ENCODE results near the gene SAMD3.
"Not testable (repeated sequence)": the region's sequence is repeated elsewhere in the genome, so short reads cannot be mapped to it uniquely, and the experiment has no call there.

The SAMD3 gene

GRCh38 chr6:130202782-130203181 is 20.0 kb downstream of the SAMD3 start:
- ChIA-PET POLR2A (no interaction called here), CTCF (no interaction called here)
- no peak for DNase-seq (ENCODE audit: low read depth, low spot score)
- TF ChIP-seq CTCF (IDR thresholded peaks at IDR 0.05; ENCODE audit: insufficient read depth, low read length, missing control alignments) = no peak
- no peak overlapping the region for H3K4me3 ChIP-seq (ENCODE audit: low read depth, low read length)

- no peak overlapping the region for H3K4me3 ChIP-seq (ENCODE audit: low read depth, low read length)
- TF ChIP-seq CTCF (IDR thresholded peaks at IDR 0.05; ENCODE audit: insufficient read depth, low read length, missing control alignments) = no peak
- DNase-seq (ENCODE audit: low read depth, low spot score) = no peak
- POLR2A ChIA-PET = no interaction called here
- CTCF ChIA-PET = no interaction called here
Measured at GRCh38 chr6:130200020-130200419, 22.7 kb downstream of the SAMD3 start.

- CTCF ChIA-PET = no interaction called here
- no peak overlapping the region for H3K4me3 ChIP-seq (ENCODE audit: low read depth, low read length)
- POLR2A ChIA-PET = no interaction called here
- no peak for TF ChIP-seq CTCF (IDR thresholded peaks at IDR 0.05; ENCODE audit: insufficient read depth, low read length, missing control alignments)
- no peak for DNase-seq (ENCODE audit: low read depth, low spot score)
Measured at GRCh38 chr6:130198483-130199035, 24.2 kb downstream of the SAMD3 start.

GRCh38 chr6:130197816-130198482 is 24.8 kb downstream of the SAMD3 start:
- POLR2A ChIA-PET; H3K4me3 ChIP-seq (ENCODE audit: low read depth, low read length); CTCF ChIA-PET; DNase-seq (ENCODE audit: low read depth, low spot score): not testable (repeated sequence)

- POLR2A ChIA-PET; DNase-seq (ENCODE audit: low read depth, low spot score); H3K4me3 ChIP-seq (ENCODE audit: low read depth, low read length): not testable (repeated sequence)
- CTCF ChIA-PET = interaction anchor here (0.6 kb wide), 1 partner anchor 12 kb away, joined by 3 read pairs; no protein-coding TSS in a partner anchor
Measured at GRCh38 chr6:130194434-130194833, 28.3 kb downstream of the SAMD3 start.

- DNase-seq (ENCODE audit: low read depth, low spot score) = no peak
- H3K4me3 ChIP-seq (ENCODE audit: low read depth, low read length) = no peak overlapping the region
- ChIA-PET POLR2A (no interaction called here), CTCF (no interaction called here)
- TF ChIP-seq CTCF (IDR thresholded peaks at IDR 0.05; ENCODE audit: insufficient read depth, low read length, missing control alignments) = no peak
Measured at GRCh38 chr6:130190701-130191690, 31.8 kb downstream of the SAMD3 start.
